HUDEP-2 (cell line): Measurements from ENCODE around the gene RPL18.

Experiments used
- DNase-seq, 76 experiments: peaks; one replicate each; lab custom pipeline; 2025; ENCODE audit not compliant: unreplicated experiment in 76 of 76; lab: John Stamatoyannopoulos, UW

RPL18 gene

GRCh38 chr19:48615231-48616040, 3.5 kb downstream of the RPL18 start:
- DNase-seq: no peak

GRCh38 chr19:48614436-48615230, 4.3 kb downstream of the RPL18 start, which contains the start of gene FAM83E:
FAM83E (minus strand) TSS chr19:48615076; CDS start chr19:48613372, 1,704 bp downstream.
- peak in 7 of 76 experiments; percentile 16 to 62 (median 46) for DNase-seq

- peak in 4 of 76 experiments; percentile 20 to 62 (median 54) for DNase-seq
These were observed 5.0 kb downstream of the RPL18 start for GRCh38 chr19:48613852-48614435.

GRCh38 chr19:48613024-48613851, 5.7 kb downstream of the RPL18 start:
- no peak for DNase-seq

GRCh38 chr19:48611872-48612271, 7.1 kb downstream of the RPL18 start:
- DNase-seq: no peak

GRCh38 chr19:48609571-48610108, 9.3 kb downstream of the RPL18 start:
- DNase-seq: no peak

- peak in 52 of 76 experiments; percentile 17 to 72 (median 51) for DNase-seq
These were observed 10.1 kb downstream of the RPL18 start for GRCh38 chr19:48608798-48609263.

GRCh38 chr19:48607359-48607755, 11.6 kb downstream of the RPL18 start:
- DNase-seq: no peak

GRCh38 chr19:48606463-48607358, 12.3 kb downstream of the RPL18 start, which contains the start of gene SPACA4:
SPACA4 (plus strand) TSS chr19:48606742; CDS start chr19:48606979, 237 bp downstream.
- no peak for DNase-seq

GRCh38 chr19:48603850-48604249, 15.1 kb downstream of the RPL18 start:
- no peak for DNase-seq

GRCh38 chr19:48603449-48603848, 15.5 kb downstream of the RPL18 start:
- DNase-seq: no peak

GRCh38 chr19:48603001-48603400, 16.0 kb downstream of the RPL18 start:
- no peak for DNase-seq

GRCh38 chr19:48600679-48601417, 18.1 kb downstream of the RPL18 start:
- no peak for DNase-seq

- DNase-seq: no peak
These were observed 19.8 kb downstream of the RPL18 start for GRCh38 chr19:48598996-48599700.

- DNase-seq: no peak
These were observed 22.1 kb downstream of the RPL18 start for GRCh38 chr19:48596679-48597465.

GRCh38 chr19:48596237-48596636, 22.7 kb downstream of the RPL18 start:
- DNase-seq: no peak

GRCh38 chr19:48595833-48596232, 23.1 kb downstream of the RPL18 start:
- DNase-seq: no peak
